Hepatocyte (in vitro differentiated cells): Measurements from ENCODE around the gene KDM6B.

ENCODE experiments used
- EZH2 ChIP-seq: fragments of 200-600 bp; sonication (generic); IDR thresholded peaks from 2 replicates; pipeline ENCODE4 v1.6.1; 2016; ENCODE audit warnings: antibody characterized with exemption, mild to moderate bottlenecking, borderline replicate concordance
- EZH2phosphoT487 ChIP-seq: fragments of 200-600 bp; sonication (generic); IDR thresholded peaks from one replicate; pipeline ENCODE4 v1.6.1; 2018; ENCODE audit warnings: antibody characterized with exemption, mild to moderate bottlenecking, low read depth, moderate library complexity; ENCODE audit not compliant: unreplicated experiment, severe bottlenecking
- TF ChIP-seq, protein P1 (sequence below): fragments of 200-600 bp; sonication (generic); IDR thresholded peaks from 2 replicates; pipeline ENCODE4 v1.5.1; 2016; ENCODE audit warnings: antibody characterized with exemption, mild to moderate bottlenecking; ENCODE audit not compliant: poor library complexity

DNA sequence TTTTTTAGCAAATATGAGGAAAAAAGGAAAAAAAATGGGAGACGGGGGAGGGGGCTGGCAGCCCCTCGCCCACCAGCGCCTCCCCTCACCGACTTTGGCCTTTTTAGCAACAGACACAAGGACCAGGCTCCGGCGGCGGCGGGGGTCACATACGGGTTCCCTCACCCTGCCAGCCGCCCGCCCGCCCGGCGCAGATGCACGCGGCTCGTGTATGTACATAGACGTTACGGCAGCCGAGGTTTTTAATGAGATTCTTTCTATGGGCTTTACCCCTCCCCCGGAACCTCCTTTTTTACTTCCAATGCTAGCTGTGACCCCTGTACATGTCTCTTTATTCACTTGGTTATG is 19.6 kb downstream of the KDM6B start:
- TF ChIP-seq, protein P1, sequence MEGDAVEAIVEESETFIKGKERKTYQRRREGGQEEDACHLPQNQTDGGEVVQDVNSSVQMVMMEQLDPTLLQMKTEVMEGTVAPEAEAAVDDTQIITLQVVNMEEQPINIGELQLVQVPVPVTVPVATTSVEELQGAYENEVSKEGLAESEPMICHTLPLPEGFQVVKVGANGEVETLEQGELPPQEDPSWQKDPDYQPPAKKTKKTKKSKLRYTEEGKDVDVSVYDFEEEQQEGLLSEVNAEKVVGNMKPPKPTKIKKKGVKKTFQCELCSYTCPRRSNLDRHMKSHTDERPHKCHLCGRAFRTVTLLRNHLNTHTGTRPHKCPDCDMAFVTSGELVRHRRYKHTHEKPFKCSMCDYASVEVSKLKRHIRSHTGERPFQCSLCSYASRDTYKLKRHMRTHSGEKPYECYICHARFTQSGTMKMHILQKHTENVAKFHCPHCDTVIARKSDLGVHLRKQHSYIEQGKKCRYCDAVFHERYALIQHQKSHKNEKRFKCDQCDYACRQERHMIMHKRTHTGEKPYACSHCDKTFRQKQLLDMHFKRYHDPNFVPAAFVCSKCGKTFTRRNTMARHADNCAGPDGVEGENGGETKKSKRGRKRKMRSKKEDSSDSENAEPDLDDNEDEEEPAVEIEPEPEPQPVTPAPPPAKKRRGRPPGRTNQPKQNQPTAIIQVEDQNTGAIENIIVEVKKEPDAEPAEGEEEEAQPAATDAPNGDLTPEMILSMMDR, result no peak
- no peak for TF ChIP-seq EZH2
- TF ChIP-seq EZH2phosphoT487, result no peak
